SK-N-MC (cell line): ENCODE measurements around the gene CAV2.

Experiments
- DNase-seq: peaks from one replicate; pipeline ENCODE4 v3.0.0-alpha.2; 2011; ENCODE audit warnings: low read depth, low spot score
- H3K27ac ChIP-seq: fragments of 200-600 bp; sonication (generic); 2 replicates; pipeline ENCODE4 v1.5.1; 2016; ENCODE audit warnings: mixed run types
- H3K36me3 ChIP-seq: fragments of 200-600 bp; sonication (generic); 2 replicates; pipeline ENCODE4 v1.6.1; 2017; ENCODE audit warnings: antibody characterized with exemption, low read length, mixed read lengths; ENCODE audit not compliant: insufficient read depth
- H3K4me3 ChIP-seq: fragments of 200-600 bp; sonication (generic); 2 replicates; pipeline ENCODE4 v1.5.1; 2016
- H3K9ac ChIP-seq: fragments of 200-600 bp; sonication (generic); 2 replicates; pipeline ENCODE4 v1.8.0; 2017; ENCODE audit warnings: mixed run types, mixed read lengths; ENCODE audit not compliant: insufficient read length
- H3K9me3 ChIP-seq: fragments of 200-600 bp; sonication (generic); 2 replicates; pipeline ENCODE4 v1.6.1; 2017; ENCODE audit warnings: low read depth, mild to moderate bottlenecking, antibody characterized with exemption, low read length, moderate library complexity, mixed read lengths
- EZH2 ChIP-seq: fragments of 200-600 bp; sonication (generic); IDR thresholded peaks from one replicate; pipeline ENCODE4 v1.6.1; 2017; ENCODE audit warnings: antibody characterized with exemption
- FOXP2 ChIP-seq: optimal IDR thresholded peaks from 2 replicates; pipeline ENCODE3; 2011; ENCODE audit warnings: mild to moderate bottlenecking, moderate library complexity; ENCODE audit not compliant: insufficient read depth; ENCODE audit errors: extremely low read length, control extremely low read depth
- POLR2AphosphoS5 ChIP-seq: IDR thresholded peaks from 2 replicates; pipeline ENCODE4 v1.6.1; 2012; ENCODE audit warnings: mild to moderate bottlenecking, low read depth, low read length, borderline replicate concordance

CAV2 gene

GRCh38 chr7:116551692-116552091 lies 52.2 kb downstream of the CAV2 start:
- Histone ChIP-seq H3K9ac (no peak overlapping the region), H3K4me3 (no peak overlapping the region), H3K9me3 (no peaks in the 10 kb centered on the region), H3K27ac (peak overlapping the region; percentile 72), H3K36me3 (peaks cover 95% of the 10 kb centered on the region)
- TF ChIP-seq POLR2AphosphoS5, result no peak; the same call in 1 of the 2 replicates
- no peak for TF ChIP-seq FOXP2
- no peak for TF ChIP-seq EZH2
- DNase-seq, result no peak

DNA sequence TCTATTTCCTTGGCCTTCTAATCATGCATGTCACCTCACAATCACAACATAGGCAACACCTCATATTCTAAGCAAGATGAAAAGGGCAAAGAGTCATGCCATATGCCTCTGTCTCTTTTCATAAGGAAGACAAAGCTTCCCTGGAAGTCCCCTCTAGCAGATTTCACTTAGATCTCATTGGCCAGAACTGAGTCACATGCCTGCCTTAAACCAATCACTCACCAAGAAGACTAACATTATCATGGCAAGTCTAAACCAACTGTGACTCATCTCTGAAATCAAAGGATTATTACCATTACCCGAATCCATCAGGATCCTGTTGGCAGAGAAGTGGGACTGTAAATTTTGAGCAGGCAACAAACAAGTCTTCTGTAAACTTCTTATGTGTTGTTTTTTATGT lies 53.1 kb downstream of the CAV2 start:
- H3K27ac ChIP-seq, result peak overlapping the region; percentile 72
- H3K9me3 ChIP-seq, result no peaks in the 10 kb centered on the region
- no peak for DNase-seq
- H3K36me3 ChIP-seq, result peaks cover 95% of the 10 kb centered on the region
- no peak overlapping the region for H3K9ac ChIP-seq
- no peak overlapping the region for H3K4me3 ChIP-seq
- TF ChIP-seq FOXP2 (no peak), EZH2 (no peak), POLR2AphosphoS5 (no peak)

- H3K36me3 ChIP-seq, result peaks cover 95% of the 10 kb centered on the region
- no peak overlapping the region for H3K9ac ChIP-seq
- no peak for DNase-seq
- TF ChIP-seq POLR2AphosphoS5, result no peak
- no peak for TF ChIP-seq FOXP2
- no peak for TF ChIP-seq EZH2
- H3K4me3 ChIP-seq, result no peak overlapping the region
- peak overlapping the region; percentile 72 for H3K27ac ChIP-seq
- H3K9me3 ChIP-seq, result no peaks in the 10 kb centered on the region
These were observed 53.8 kb downstream of the CAV2 start for GRCh38 chr7:116553168-116553964.

DNA sequence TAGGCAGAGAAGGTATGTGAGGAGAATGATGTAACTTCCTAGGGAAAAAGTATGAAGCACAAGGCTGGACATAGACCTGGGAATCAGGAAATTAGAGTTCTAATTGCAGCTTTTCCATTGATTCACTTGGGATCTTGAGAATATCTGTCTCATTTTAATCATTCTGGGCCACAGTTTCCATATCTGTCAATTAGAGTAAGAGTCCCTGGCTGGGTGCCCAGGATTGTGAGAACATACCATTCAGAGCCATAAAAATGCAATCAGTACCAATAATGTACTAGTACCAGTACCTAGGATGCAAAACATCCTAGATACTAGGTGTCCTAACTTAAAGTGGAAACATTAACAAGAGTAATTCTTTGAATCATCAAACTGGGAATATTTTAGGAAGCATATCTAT lies 54.9 kb downstream of the CAV2 start:
- TF ChIP-seq FOXP2 (no peak), EZH2 (no peak), POLR2AphosphoS5 (no peak)
- H3K36me3 ChIP-seq, result peaks cover 96% of the 10 kb centered on the region
- H3K27ac ChIP-seq, result peak overlapping the region; percentile 72
- H3K9me3 ChIP-seq, result no peaks in the 10 kb centered on the region
- no peak overlapping the region for H3K4me3 ChIP-seq
- H3K9ac ChIP-seq, result no peak overlapping the region
- no peak for DNase-seq

GRCh38 chr7:116554911-116555310 lies 55.4 kb downstream of the CAV2 start:
- Histone ChIP-seq H3K36me3 (peaks cover 96% of the 10 kb centered on the region), H3K4me3 (no peak overlapping the region), H3K9ac (no peak overlapping the region), H3K27ac (peak overlapping the region; percentile 72), H3K9me3 (no peaks in the 10 kb centered on the region)
- no peak for DNase-seq
- TF ChIP-seq EZH2, result no peak
- no peak for TF ChIP-seq FOXP2
- TF ChIP-seq POLR2AphosphoS5, result no peak

GRCh38 chr7:116557066-116557585 lies 57.6 kb downstream of the CAV2 start:
- no peak overlapping the region for H3K9ac ChIP-seq
- peaks cover 88% of the 10 kb centered on the region for H3K36me3 ChIP-seq
- TF ChIP-seq FOXP2 (no peak), POLR2AphosphoS5 (no peak), EZH2 (no peak)
- H3K27ac ChIP-seq, result peak overlapping the region; percentile 78
- DNase-seq, result no peak
- H3K4me3 ChIP-seq, result no peak overlapping the region
- H3K9me3 ChIP-seq, result no peaks in the 10 kb centered on the region

DNA sequence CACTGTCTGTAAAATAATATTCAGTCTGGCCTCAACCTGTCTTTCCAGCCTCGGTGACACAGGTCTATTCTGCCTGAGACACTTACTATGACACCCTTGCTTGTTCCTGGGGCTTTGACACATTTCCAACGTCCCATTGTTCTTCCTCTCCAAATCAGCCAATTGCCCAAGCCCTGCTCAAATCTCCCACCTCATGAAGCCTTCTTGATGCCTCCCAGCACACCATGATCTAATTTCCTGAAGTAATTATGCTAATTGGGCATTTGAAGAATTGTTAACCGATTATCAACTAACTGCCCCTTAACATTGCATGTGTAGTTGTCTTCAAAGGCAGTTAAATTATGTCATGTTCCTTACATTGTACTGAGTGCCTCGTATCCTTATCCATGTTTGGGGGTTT lies 58.4 kb downstream of the CAV2 start:
- Histone ChIP-seq H3K9ac (no peak overlapping the region), H3K9me3 (no peaks in the 10 kb centered on the region), H3K4me3 (no peak overlapping the region), H3K36me3 (peaks cover 81% of the 10 kb centered on the region), H3K27ac (peak overlapping the region; percentile 78)
- TF ChIP-seq EZH2 (no peak), POLR2AphosphoS5 (no peak; the same call in 1 of the 2 replicates), FOXP2 (no peak)
- DNase-seq, result no peak
